Fibroblast of lung (primary cell): ENCODE measurements around the gene OR4D11. TPM values are rescaled to one million over a fixed set of nuclear protein-coding genes. Genes with fewer than 3 reads are reported as not detected.
"Not testable (repeated sequence)": the region's sequence is repeated elsewhere in the genome, so short reads cannot be mapped to it uniquely, and the experiment has no call there.

Source experiments
- DNase-seq, 2 donors: peaks; one replicate each; pipeline versions ENCODE4 v3.0.0 to v3.0.0-alpha.2; 2010; ENCODE audit warnings: low read depth in 2 of 2
- H2AFZ ChIP-seq: 2 replicates; pipeline ENCODE4 v1.5.1; 2012; ENCODE audit warnings: low read length, control low read depth, inconsistent platforms
- H3K27ac ChIP-seq: 2 replicates; pipeline ENCODE4 v1.5.1; 2011; ENCODE audit warnings: low read length, control low read depth; ENCODE audit not compliant: insufficient read depth
- H3K27me3 ChIP-seq: 2 replicates; pipeline ENCODE4 v1.5.1; 2011; ENCODE audit warnings: mild to moderate bottlenecking, low read length; ENCODE audit not compliant: control insufficient read depth, insufficient read depth
- H3K36me3 ChIP-seq: 2 replicates; pipeline ENCODE4 v1.5.1; 2011; ENCODE audit warnings: low read length; ENCODE audit not compliant: control insufficient read depth, insufficient read depth
- H3K4me1 ChIP-seq: 2 replicates; pipeline ENCODE4 v1.5.1; 2011; ENCODE audit warnings: low read length; ENCODE audit not compliant: control insufficient read depth, insufficient read depth; ENCODE audit errors: extremely low read depth
- H3K4me2 ChIP-seq: 2 replicates; pipeline ENCODE4 v1.5.1; 2011; ENCODE audit warnings: low read length, control low read depth; ENCODE audit not compliant: insufficient read depth; ENCODE audit errors: extremely low read depth
- H3K4me3 ChIP-seq, 4 experiments: fragments of 200-600 bp in 1 of 4; sonication (generic) in 1 of 4; replicated peaks in 1 of 4; 2 replicates each; pipeline ENCODE4 v1.5.1; 2011 to 2016; ENCODE audit warnings: low read length in 4 of 4, low read depth in 3 of 4, mild to moderate bottlenecking in 3 of 4, control low read depth in 2 of 4, inconsistent platforms in 1 of 4, mixed read lengths in 1 of 4; ENCODE audit not compliant: insufficient read depth in 1 of 4; ENCODE audit errors: control extremely low read depth in 1 of 4
- H3K79me2 ChIP-seq: 2 replicates; pipeline ENCODE4 v1.5.1; 2012; ENCODE audit warnings: mild to moderate bottlenecking, low read length, inconsistent platforms; ENCODE audit not compliant: control insufficient read depth, insufficient read depth
- H3K9ac ChIP-seq: 2 replicates; pipeline ENCODE4 v1.5.1; 2011; ENCODE audit warnings: mild to moderate bottlenecking, low read length, control low read depth; ENCODE audit not compliant: insufficient read depth
- H3K9me3 ChIP-seq: 2 replicates; pipeline ENCODE4 v1.5.1; 2012; ENCODE audit warnings: low read depth, low read length; ENCODE audit not compliant: control insufficient read depth, insufficient read depth
- H4K20me1 ChIP-seq: 2 replicates; pipeline ENCODE4 v1.5.1; 2011; ENCODE audit warnings: low read length; ENCODE audit not compliant: control insufficient read depth, insufficient read depth; ENCODE audit errors: extremely low read depth
- EZH2 ChIP-seq: IDR thresholded peaks from 2 replicates; pipeline ENCODE4 v1.5.1; 2012; ENCODE audit warnings: low read length, control low read depth, mild to moderate bottlenecking; ENCODE audit errors: missing control alignments
- polyA plus RNA-seq, 2 donors: library from polyadenylated mRNA; depleted of rRNA in 1 of 2; stranded (reverse) in 1 of 2; unstranded in 1 of 2; fragments of >200 nt; gene quantifications; 2 replicates each; pipeline ENCODE4 v1.2.1, GENCODE V29; 2011 to 2012; ENCODE audit warnings: missing spikeins in 1 of 2
- total RNA-seq: library from RNA; depleted of rRNA; stranded (reverse); fragments of >200 nt; gene quantifications from 2 replicates; pipeline ENCODE4 v1.2.1, GENCODE V29; 2014
- TF ChIP-seq, protein P1 (sequence below), 2 donors: IDR thresholded peaks in 1 of 2; conservative IDR thresholded peaks in 1 of 2; 1 replicate in 1 of 2; 2 replicates in 1 of 2; pipeline ENCODE4 v1.5.1; 2011 to 2012; ENCODE audit warnings: low read length in 2 of 2, control low read depth in 1 of 2, inconsistent platforms in 1 of 2, low read depth in 1 of 2, mild to moderate bottlenecking in 1 of 2

OR4D11 gene
- total and polyA plus RNA-seq, 2 donors (not counting 1 experiment from before 2014, with no cell fraction given): not detected

- TF ChIP-seq EZH2: no peak
- TF ChIP-seq, protein P1, sequence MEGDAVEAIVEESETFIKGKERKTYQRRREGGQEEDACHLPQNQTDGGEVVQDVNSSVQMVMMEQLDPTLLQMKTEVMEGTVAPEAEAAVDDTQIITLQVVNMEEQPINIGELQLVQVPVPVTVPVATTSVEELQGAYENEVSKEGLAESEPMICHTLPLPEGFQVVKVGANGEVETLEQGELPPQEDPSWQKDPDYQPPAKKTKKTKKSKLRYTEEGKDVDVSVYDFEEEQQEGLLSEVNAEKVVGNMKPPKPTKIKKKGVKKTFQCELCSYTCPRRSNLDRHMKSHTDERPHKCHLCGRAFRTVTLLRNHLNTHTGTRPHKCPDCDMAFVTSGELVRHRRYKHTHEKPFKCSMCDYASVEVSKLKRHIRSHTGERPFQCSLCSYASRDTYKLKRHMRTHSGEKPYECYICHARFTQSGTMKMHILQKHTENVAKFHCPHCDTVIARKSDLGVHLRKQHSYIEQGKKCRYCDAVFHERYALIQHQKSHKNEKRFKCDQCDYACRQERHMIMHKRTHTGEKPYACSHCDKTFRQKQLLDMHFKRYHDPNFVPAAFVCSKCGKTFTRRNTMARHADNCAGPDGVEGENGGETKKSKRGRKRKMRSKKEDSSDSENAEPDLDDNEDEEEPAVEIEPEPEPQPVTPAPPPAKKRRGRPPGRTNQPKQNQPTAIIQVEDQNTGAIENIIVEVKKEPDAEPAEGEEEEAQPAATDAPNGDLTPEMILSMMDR (conservative IDR thresholded peaks at IDR 0.05 in 1 of 2, IDR thresholded peaks at IDR 0.05 in 1 of 2; ENCODE audit: low read depth in 1 of 2, low read length in 2 of 2): no peak
- Histone ChIP-seq H3K27ac (no peak overlapping the region), H3K9me3 (no peaks in the 10 kb centered on the region), H3K4me2 (no peak overlapping the region), H3K9ac (no peak overlapping the region), H3K4me1 (no peaks in the 10 kb centered on the region), H3K4me3 (no peak overlapping the region), H3K27me3 (no peaks in the 10 kb centered on the region), H3K36me3 (no peaks in the 10 kb centered on the region), H2AFZ (no peak overlapping the region), H4K20me1 (no peaks in the 10 kb centered on the region), H3K79me2 (no peaks in the 10 kb centered on the region)
- no peak for DNase-seq
These were observed 29.2 kb downstream of the OR4D11 start for GRCh38 chr11:59532620-59533019.

DNA sequence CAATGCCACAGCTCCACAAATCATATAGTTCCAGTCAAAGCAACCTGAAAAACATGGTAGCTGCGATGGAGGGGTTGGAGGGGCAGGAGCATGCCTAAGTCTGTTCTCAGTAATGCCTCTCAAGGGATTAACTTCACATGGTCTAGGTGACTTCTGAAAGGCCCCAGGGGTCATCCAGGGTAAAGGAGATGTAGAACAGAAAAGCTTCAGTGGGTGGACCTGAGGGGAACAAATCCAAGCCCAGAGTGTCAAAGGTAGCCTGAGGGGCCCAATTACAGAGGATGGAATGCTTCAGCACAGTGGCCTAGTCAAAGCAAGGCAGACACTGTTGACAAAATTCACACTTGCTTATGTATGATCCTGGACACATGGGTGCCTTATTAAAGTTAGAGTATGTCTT lies 31.3 kb downstream of the OR4D11 start:
- no peak for DNase-seq
- Histone ChIP-seq H3K4me1 (no peaks in the 10 kb centered on the region), H3K4me2 (no peak overlapping the region)

DNA sequence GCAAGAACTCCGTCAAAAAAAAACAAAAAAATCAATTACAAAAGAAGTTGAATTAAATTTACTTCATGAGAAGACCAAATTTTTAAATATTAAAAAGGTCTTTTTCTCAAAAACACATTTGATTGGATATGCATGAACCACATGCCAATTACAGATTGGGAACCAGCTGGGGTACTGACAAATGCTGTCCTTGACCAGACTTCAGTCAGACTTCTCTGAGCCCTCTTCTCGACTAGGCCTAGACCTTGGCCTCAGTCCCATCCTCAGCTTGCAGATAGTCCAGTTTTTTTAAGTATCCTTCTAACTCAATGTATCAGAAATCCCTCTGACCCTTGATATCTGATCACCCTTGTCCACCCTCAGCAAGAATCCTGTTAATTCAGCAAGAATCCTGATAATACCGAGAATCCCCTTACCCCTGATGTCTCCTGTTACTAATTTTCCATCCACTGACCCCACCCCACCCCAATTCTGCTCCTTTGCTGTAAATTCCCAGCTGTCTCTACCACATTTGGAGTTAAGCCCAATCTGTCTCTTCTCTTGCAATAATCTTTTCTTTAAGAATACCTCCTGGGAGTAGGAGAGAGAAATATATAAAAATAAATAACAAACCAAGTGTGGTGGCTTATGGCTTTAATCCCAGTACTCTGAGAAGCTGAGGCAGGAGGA lies 38.9 kb downstream of the OR4D11 start:
- Histone ChIP-seq H3K4me3 (no peak overlapping the region), H3K9ac (no peak overlapping the region), H3K4me2 (no peak overlapping the region), H3K27ac (no peak overlapping the region), H3K36me3 (no peaks in the 10 kb centered on the region), H4K20me1 (no peaks in the 10 kb centered on the region), H3K9me3 (no peaks in the 10 kb centered on the region), H3K4me1 (no peaks in the 10 kb centered on the region), H3K79me2 (no peaks in the 10 kb centered on the region), H2AFZ (no peak overlapping the region), H3K27me3 (no peaks in the 10 kb centered on the region)
- no peak for DNase-seq
- TF ChIP-seq, protein P1 (conservative IDR thresholded peaks at IDR 0.05 in 1 of 2, IDR thresholded peaks at IDR 0.05 in 1 of 2; ENCODE audit: low read depth in 1 of 2, low read length in 2 of 2): no peak
- no peak for TF ChIP-seq EZH2

More for the DNA sequence above, 31.3 kb downstream of the OR4D11 start:
- TF ChIP-seq EZH2: no peak
- TF ChIP-seq, protein P1 (conservative IDR thresholded peaks at IDR 0.05 in 1 of 2, IDR thresholded peaks at IDR 0.05 in 1 of 2; ENCODE audit: low read depth in 1 of 2, low read length in 2 of 2): no peak
- H3K9me3 ChIP-seq: no peaks in the 10 kb centered on the region
- H2AFZ ChIP-seq: no peak overlapping the region
- H3K4me3 ChIP-seq: no peak overlapping the region
- no peaks in the 10 kb centered on the region for H3K27me3 ChIP-seq
- H3K27ac ChIP-seq: no peak overlapping the region
- no peaks in the 10 kb centered on the region for H3K79me2 ChIP-seq
- H4K20me1 ChIP-seq: no peaks in the 10 kb centered on the region
- H3K36me3 ChIP-seq: no peaks in the 10 kb centered on the region
- H3K9ac ChIP-seq: no peak overlapping the region

GRCh38 chr11:59543713-59544112 lies 40.3 kb downstream of the OR4D11 start:
- H3K4me2 ChIP-seq, DNase-seq, H3K27ac ChIP-seq, H3K4me3 ChIP-seq, H3K27me3 ChIP-seq, H3K4me1 ChIP-seq, H3K9me3 ChIP-seq, H3K9ac ChIP-seq, H3K36me3 ChIP-seq, H2AFZ ChIP-seq, H3K79me2 ChIP-seq, H4K20me1 ChIP-seq: not testable (repeated sequence)
